HCT116 (cell line): Measurements from ENCODE around the gene MYBPC1. TPM values are rescaled to one million over a fixed set of nuclear protein-coding genes. Genes with fewer than 3 reads are reported as not detected.

Experiments used
- ATAC-seq: fragments of 200-7000 bp; cut with Tn5 transposase; 2 replicates; pipeline ENCODE4 v1.9.1; 2020; ENCODE audit warnings: mild to moderate bottlenecking, moderate library complexity
- BruUV-seq: library from RNA; stranded (reverse); fragments of 400-500 nt; replicated peaks from 2 replicates; lab custom pipeline; 2021; lab: Mats Ljungman, UMichigan
- CTCF ChIA-PET: fragments of 300-600 bp; sonication (Branson Sonifier 250); formaldehyde crosslinking; loops from one replicate; lab custom pipeline; 2021; ENCODE audit warnings: antibody characterized with exemption; lab: Charles Lee
- POLR2A ChIA-PET: fragments of 300-600, 350-600 bp; sonication (Branson Sonifier 250); formaldehyde crosslinking; loops from one replicate; lab custom pipeline; 2021; ENCODE audit warnings: antibody characterized with exemption; lab: Charles Lee
- RAD21 ChIA-PET, 2 experiments: fragments of 300-600 bp; sonication (Branson Sonifier 250); formaldehyde crosslinking; loops; one replicate each; lab custom pipeline; 2023; ENCODE audit warnings: low total read pairs in 2 of 2; ENCODE audit not compliant: uncharacterized antibody in 2 of 2, unreplicated experiment in 2 of 2, low non-redundant PET in 1 of 2; lab: Charles Lee
- DNase-seq: peaks from one replicate; pipeline ENCODE4 v3.0.0-alpha.2; 2010; ENCODE audit warnings: low read depth, low spot score
- H2AFZ ChIP-seq: fragments of 200-600 bp; shearing (Covaris generic), sonication (generic); 2 replicates; pipeline ENCODE4 v1.6.1; 2017; ENCODE audit warnings: low read depth, mixed run types, mixed read lengths, antibody characterized with exemption, low read length; ENCODE audit not compliant: poor library complexity, severe bottlenecking
- H3K27ac ChIP-seq: 2 replicates; pipeline ENCODE4 v1.5.1; 2012; ENCODE audit warnings: low read depth, low read length
- H3K27me3 ChIP-seq: fragments of 200-600 bp; sonication (generic); 2 replicates; pipeline ENCODE4 v1.6.1; 2016; ENCODE audit warnings: mixed run types, low read length, mixed read lengths; ENCODE audit not compliant: insufficient read depth
- H3K36me3 ChIP-seq, 2 experiments: fragments of 200-500 bp in 1 of 2; fragments of 200-600 bp in 1 of 2; sonication (Bioruptor generic) in 1 of 2; sonication (generic) in 1 of 2; 2 replicates each; pipeline versions ENCODE4 v1.5.1 to v1.6.1; 2014 to 2016; ENCODE audit warnings: low read length in 2 of 2, inconsistent platforms in 1 of 2, mixed read lengths in 1 of 2, mixed run types in 1 of 2; ENCODE audit not compliant: insufficient read depth in 2 of 2, control insufficient read depth in 1 of 2
- H3K4me1 ChIP-seq, 2 experiments: fragments of 200-600 bp in 1 of 2; sonication (generic) in 1 of 2; 2 replicates each; pipeline versions ENCODE4 v1.5.1 to v1.6.1; 2012 to 2017; ENCODE audit warnings: low read length in 2 of 2, inconsistent platforms in 1 of 2, mild to moderate bottlenecking in 1 of 2, mixed read lengths in 1 of 2, mixed run types in 1 of 2, moderate library complexity in 1 of 2; ENCODE audit not compliant: insufficient read depth in 2 of 2, control insufficient read depth in 1 of 2
- H3K4me2 ChIP-seq: fragments of 200-600 bp; sonication (generic); 2 replicates; pipeline ENCODE4 v1.6.1; 2017; ENCODE audit warnings: mixed run types, low read length, mixed read lengths
- H3K4me3 ChIP-seq, 2 experiments: fragments of 200-600 bp in 1 of 2; sonication (generic) in 1 of 2; replicated peaks in 1 of 2; 2 replicates each; pipeline ENCODE4 v1.5.1; 2011 to 2016; ENCODE audit warnings: low read length in 2 of 2, control low read depth in 1 of 2, low read depth in 1 of 2, mild to moderate bottlenecking in 1 of 2, mixed read lengths in 1 of 2, mixed run types in 1 of 2
- H3K79me2 ChIP-seq: fragments of 200-600 bp; sonication (generic); 2 replicates; pipeline ENCODE4 v1.6.1; 2017; ENCODE audit warnings: mild to moderate bottlenecking, mixed run types, low read length, moderate library complexity, mixed read lengths; ENCODE audit not compliant: insufficient read depth
- H3K9ac ChIP-seq: fragments of 200-600 bp; sonication (generic); 2 replicates; pipeline ENCODE4 v1.6.1; 2016; ENCODE audit warnings: low read length, mixed read lengths
- H3K9me2 ChIP-seq: fragments of 200-600 bp; sonication (generic), shearing (Covaris generic); 2 replicates; pipeline ENCODE4 v1.6.1; 2017; ENCODE audit warnings: mixed run types, mild to moderate bottlenecking, moderate library complexity; ENCODE audit not compliant: insufficient read depth
- H3K9me3 ChIP-seq, 2 experiments: fragments of 200-500 bp in 1 of 2; fragments of 200-600 bp in 1 of 2; sonication (Bioruptor generic) in 1 of 2; sonication (generic) in 1 of 2; 2 replicates each; pipeline ENCODE4 v1.6.1; 2014 to 2017; ENCODE audit warnings: low read length in 2 of 2, mixed read lengths in 2 of 2, inconsistent platforms in 1 of 2, low read depth in 1 of 2, mild to moderate bottlenecking in 1 of 2, mixed run types in 1 of 2, moderate library complexity in 1 of 2; ENCODE audit not compliant: control insufficient read depth in 1 of 2, insufficient read depth in 1 of 2
- H4K20me1 ChIP-seq: fragments of 200-600 bp; sonication (generic), shearing (Covaris generic); 2 replicates; pipeline ENCODE4 v1.6.1; 2017; ENCODE audit warnings: mixed run types, mild to moderate bottlenecking, moderate library complexity; ENCODE audit not compliant: insufficient read depth
- CEBPB ChIP-seq: IDR thresholded peaks from 2 replicates; pipeline ENCODE4 v1.6.1; 2012; ENCODE audit warnings: low read depth
- CTCF ChIP-seq, 3 experiments: fragments of 200-600 bp in 1 of 3; sonication (generic) in 1 of 3; IDR thresholded peaks in 2 of 3; conservative IDR thresholded peaks in 1 of 3; 2 replicates each; pipeline ENCODE4 v1.5.1; 2012 to 2017; ENCODE audit warnings: low read depth in 2 of 3, low read length in 2 of 3, antibody characterized with exemption in 1 of 3, borderline replicate concordance in 1 of 3, control low read depth in 1 of 3, mild to moderate bottlenecking in 1 of 3, mixed read lengths in 1 of 3, mixed run types in 1 of 3, moderate library complexity in 1 of 3; ENCODE audit not compliant: insufficient read depth in 1 of 3
- EGR1 ChIP-seq: IDR thresholded peaks from 2 replicates; pipeline ENCODE4 v1.6.1; 2012; ENCODE audit warnings: low read depth
- ELF1 ChIP-seq: IDR thresholded peaks from 2 replicates; pipeline ENCODE4 v1.6.1; 2012; ENCODE audit warnings: low read depth, borderline replicate concordance
- REST ChIP-seq: IDR thresholded peaks from 2 replicates; pipeline ENCODE4 v1.6.1; 2012; ENCODE audit warnings: low read depth
- SP1 ChIP-seq: IDR thresholded peaks from 2 replicates; pipeline ENCODE4 v1.6.1; 2012; ENCODE audit warnings: low read depth
- SRF ChIP-seq: IDR thresholded peaks from 2 replicates; pipeline ENCODE4 v1.6.1; 2012; ENCODE audit warnings: low read depth
- intact Hi-C: fragments of 100-400 bp; cut with micrococcal nuclease; formaldehyde crosslinking; loops from 2 replicates; pipeline ENCODE4 v1.10.0; 2022
- total RNA-seq: library from RNA; stranded (reverse); gene quantifications from one replicate; pipeline ENCODE4 v1.2.1, GENCODE V29; 2021; ENCODE audit not compliant: unreplicated experiment

The MYBPC1 gene
- total RNA-seq, 1 experiment from 2014 or later: not detected

GRCh38 chr12:101551362-101552114 lies 43.2 kb upstream of the MYBPC1 start:
- no peak for DNase-seq
- no peak for ATAC-seq
- no peak overlapping the region for H3K4me3 ChIP-seq
- no peaks in the 10 kb centered on the region for H3K27me3 ChIP-seq
- no peaks in the 10 kb centered on the region for H3K36me3 ChIP-seq
- POLR2A ChIA-PET: no interaction called here
- H3K4me1 ChIP-seq: no peaks in the 10 kb centered on the region
- H3K4me2 ChIP-seq: no peak overlapping the region
- TF ChIP-seq REST: no peak
- no peak for TF ChIP-seq SP1
- no peak for TF ChIP-seq CEBPB
- no peak for TF ChIP-seq CTCF (IDR thresholded peaks at IDR 0.05 in 2 of 3, conservative IDR thresholded peaks at IDR 0.05 in 1 of 3; ENCODE audit: borderline replicate concordance in 1 of 3, insufficient read depth in 1 of 3, low read depth in 2 of 3, low read length in 2 of 3)
- TF ChIP-seq EGR1: no peak
- TF ChIP-seq ELF1: no peak
- TF ChIP-seq SRF: no peak
- no TSS peak for BruUV-seq
- no peaks in the 10 kb centered on the region for H3K9me3 ChIP-seq
- H2AFZ ChIP-seq: no peak overlapping the region
- H3K27ac ChIP-seq: no peak overlapping the region
- no peak overlapping the region for H3K9ac ChIP-seq
- intact Hi-C loops: no loop called here
- no peaks in the 10 kb centered on the region for H3K79me2 ChIP-seq
- no peaks in the 10 kb centered on the region for H4K20me1 ChIP-seq
- no peaks in the 10 kb centered on the region for H3K9me2 ChIP-seq
- RAD21 ChIA-PET: no interaction called here
- CTCF ChIA-PET: no interaction called here
